ENCODE measurements around the gene KDM4C.

KDM4C gene

DNA sequence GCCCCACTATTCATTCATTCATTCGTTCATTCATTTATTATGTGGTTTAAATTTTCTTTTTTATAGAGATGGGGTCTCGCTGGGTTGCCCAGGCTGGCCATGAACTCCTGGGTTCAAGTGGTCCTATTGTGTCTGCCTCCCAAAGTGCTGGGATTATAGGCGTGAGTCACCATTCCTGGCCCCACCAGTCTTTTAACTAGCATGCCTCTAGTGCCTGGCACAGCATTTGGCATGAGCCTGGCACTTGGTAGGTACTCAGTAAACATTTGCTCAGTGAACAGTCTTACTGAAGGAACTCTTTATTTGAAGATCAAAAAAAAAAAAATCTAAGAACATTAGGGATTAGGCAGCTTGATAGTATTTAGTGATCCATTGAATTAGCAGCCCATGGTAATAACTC lies 98.1 kb downstream of the KDM4C start:
- no peak for DNase-seq (ENCODE audit: low read depth in 4 of 4, low spot score in 1 of 4)

DNA sequence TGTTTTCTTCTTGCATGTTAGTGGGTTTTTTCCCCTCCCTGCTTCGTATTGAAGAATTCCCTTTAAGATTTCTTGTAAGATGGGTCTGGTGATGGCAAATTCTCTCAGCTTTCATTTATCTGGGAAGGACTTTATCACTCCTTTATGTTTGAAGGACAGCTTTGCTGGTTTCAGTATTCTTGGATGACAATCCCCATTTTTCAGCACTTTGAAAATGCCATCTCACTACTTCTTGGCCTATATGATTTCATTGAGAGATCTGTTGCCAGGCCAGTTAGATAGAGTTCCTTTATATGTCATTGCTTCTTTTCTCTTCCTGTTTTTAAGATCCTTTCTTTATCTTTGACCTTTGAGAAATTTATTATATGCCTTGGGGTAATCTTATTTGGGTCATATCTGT lies 106.3 kb downstream of the KDM4C start:
- DNase-seq (ENCODE audit: low read depth in 4 of 4, low spot score in 1 of 4): no peak

DNA sequence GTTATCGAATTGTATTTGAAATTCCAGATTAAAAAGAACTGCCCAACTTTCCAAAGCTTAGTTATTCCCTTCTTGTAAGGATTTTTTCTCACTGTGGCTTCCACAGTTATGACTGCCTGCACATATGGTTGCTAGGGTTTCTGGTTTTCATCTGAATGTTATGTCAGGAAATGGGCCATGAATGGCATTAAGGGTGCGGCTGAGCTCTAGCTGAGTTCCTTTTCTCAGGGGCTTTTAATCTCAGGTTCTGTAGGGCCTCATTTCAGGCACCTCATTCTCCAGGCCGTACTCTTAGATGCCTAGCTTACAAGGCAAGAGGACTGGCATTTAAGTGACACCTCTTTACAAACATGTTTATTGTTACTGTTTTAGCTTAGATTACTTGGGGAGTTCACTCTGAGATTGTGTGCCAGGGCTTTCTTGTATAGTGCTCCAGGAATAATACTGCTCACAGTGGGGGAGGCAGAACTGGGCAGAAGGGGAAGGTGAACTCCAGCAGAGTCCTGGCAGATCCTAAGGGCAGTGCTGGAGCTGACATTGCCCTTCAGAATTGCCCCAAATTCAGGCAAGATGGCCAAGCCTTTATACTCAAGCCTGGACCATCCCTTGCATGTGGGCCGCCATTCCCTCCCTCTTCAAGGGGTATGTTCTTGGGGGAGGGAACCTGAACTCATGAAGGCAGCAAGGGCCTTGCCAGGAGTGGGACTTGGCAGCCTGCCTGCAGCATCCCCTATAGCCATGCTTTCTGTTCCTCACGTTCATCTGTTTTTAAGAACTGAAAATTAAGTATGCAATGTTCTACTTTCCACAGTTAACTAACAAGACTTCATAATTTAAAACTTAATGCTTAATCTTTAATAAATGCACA lies 111.5 kb downstream of the KDM4C start:
- no peak for DNase-seq (ENCODE audit: low read depth in 4 of 4, low spot score in 1 of 4)

DNA sequence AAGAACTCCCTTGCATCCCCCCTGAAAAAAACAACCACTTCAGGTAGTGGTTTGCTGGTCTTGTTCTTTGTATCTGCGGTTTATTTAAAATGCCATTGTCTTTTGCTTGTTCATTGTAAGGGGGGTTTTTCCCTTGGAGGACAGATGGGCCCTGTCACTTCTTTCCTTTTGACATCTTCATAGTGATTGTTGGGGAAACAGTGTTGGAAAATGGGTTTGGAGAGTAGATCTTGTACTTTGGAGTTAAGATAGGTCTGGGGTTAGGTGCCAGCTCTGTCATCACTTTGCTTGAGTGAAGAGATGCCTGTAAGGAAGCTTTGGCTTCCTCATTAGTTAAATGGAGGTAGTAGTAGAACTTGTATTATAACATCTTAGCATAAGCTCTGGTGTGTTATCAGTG lies 112.4 kb downstream of the KDM4C start:
- DNase-seq (ENCODE audit: low read depth in 4 of 4, low spot score in 1 of 4): no peak

DNA sequence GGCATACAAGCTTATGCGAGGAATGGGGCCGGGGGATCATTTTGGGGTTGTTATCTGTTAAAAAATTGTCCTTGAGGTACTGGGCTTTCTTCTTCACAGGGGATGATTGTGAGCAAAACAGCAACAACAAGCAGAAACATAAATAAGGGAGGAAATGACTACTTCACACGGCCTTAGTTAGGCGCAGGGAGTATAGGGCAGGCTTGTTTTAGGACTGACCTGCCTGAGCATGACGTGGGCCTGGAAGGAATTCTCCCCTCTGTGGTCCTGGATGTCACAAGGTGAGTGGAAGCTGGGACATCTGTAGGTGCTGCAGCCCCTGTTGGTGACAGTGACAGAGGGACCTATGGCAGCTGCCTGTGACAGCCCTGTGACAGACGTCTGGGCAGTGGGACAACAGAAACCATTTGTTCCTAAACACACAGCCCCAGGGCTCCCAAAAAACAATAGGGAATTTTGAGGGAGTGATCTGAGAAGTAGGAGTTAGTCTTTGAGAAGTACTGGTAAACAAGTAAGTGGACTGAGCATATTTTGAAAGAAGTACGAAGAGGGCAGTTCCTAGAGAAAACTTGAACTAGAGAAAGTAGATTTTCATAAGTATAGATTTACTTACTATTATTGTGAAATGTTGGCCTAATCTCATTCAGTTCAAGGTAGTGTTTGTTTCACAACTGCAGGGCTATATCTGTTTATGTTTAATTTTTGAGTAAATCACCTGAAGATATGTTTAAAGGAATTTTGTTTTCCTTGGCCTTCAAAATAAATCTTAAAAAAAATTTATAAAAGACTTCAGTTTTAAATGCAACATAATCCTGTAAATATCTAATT lies 113.1 kb downstream of the KDM4C start:
- no peak for DNase-seq (ENCODE audit: low read depth in 4 of 4, low spot score in 1 of 4)

DNA sequence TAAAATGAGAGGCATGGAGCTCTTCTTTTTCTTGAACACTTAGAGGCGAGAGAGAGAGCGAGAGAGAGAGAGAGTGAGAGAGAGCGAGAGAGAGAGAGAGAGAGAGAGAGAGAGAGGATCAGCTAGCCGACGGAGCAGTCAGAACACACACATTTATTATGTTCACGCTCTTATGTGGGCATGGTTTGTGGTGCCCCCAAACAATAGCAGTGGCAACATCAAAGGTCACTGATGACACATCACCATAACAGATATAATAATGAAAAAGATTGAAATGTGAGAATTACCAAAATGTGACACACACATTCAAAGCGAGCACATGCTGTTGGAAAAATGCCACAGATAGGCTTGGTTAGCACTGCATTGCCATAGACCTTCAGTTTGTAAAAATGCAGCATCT lies 116.1 kb downstream of the KDM4C start:
- no peak for DNase-seq (ENCODE audit: low read depth in 4 of 4, low spot score in 1 of 4)

DNA sequence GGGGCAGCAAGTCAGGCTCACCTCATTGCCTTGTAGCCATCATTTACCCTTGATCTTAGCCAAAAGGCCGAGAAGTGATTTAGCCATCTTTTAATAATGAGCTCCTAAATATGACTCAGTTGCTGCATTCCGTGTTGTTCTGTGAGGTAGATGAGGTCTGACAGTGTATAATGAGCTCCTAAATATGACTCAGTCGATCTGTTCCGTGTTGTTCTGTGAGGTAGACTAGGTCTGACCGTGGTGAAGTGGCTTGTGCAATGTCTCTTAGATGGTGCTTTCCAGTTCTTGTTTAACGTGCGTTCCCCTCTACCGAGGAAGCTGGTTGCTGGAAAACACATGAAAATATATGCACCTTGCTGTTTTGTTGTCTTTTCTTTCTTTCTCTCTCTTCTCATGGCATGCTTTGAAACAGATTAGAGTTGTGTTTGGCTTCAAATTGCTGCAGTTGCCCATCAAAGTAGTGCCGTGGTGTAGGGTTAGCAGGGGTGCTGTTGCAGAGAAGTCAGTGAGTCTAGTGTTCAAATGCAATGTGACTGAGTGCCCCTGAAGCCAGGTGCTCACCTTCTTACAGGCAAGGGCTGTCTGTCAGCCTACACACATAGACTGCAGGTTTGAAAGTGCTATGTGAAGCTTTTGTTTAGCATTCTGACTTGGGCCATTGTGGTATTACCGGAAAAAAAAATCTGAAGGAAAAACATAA lies 118.6 kb downstream of the KDM4C start:
- DNase-seq (ENCODE audit: low read depth in 4 of 4, low spot score in 1 of 4): no peak

DNA sequence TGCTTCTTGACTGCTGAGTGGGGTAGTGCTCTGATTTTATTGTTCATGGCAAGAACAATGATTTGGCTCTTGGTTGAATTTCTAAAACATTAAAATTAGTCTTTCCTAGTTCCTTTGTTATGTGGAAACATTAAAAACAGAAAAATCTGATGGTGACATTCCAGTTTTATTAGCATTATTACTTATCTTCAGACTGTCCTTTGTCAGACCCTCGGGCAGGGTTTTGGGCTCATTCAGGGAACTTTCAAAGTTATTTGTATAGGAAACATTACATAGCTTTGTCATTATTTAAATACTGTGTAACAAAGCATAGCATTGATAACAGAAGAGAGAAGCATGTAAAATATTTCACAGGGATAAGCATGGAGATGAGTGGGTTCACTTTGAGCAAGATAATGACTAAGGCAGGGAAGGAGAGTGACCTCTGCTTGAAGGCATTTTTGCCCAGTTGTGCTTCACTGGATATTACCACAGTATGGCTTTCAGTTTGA lies 119.9 kb downstream of the KDM4C start:
- DNase-seq (ENCODE audit: low read depth in 4 of 4, low spot score in 1 of 4): no peak

DNA sequence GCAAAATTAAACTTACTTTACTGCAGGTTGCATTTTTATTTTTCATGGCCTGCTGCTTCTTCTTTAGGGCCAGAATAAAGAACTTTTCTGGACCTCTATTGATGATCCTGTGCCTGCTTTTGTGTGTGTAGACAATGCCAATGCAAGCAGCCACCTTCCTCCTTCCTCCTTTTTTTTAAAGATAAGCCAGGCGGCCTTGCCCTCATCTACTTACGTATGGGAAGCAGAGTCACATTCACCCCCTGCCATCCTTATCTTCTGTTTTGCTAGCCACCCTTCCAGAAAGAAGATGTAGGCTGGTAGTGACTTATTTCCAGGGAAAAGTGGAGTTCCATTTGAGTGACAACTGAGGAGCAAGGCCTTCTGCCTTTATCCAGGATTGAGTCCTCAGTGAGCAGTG lies 122.9 kb downstream of the KDM4C start:
- no peak for DNase-seq (ENCODE audit: low read depth in 4 of 4, low spot score in 1 of 4)

DNA sequence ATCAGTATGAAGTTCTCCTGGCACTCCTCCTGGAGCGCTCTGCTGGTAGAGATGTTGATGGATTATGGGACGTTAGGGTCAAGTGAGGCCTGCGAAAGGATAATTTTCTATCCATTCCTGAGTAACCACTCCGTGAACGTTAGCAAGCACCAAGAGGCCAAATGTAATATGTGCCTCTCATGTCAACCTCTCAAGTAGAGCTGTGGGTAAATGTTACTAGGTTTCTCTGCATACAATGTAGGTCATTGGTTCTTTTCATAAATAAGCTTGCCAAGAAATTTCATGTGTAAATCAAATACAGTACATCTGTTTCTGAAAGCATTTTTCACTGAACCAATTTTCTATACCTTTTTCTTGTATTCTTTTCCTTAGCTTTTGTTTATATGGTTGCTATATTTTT lies 126.3 kb downstream of the KDM4C start:
- DNase-seq (ENCODE audit: low read depth in 4 of 4, low spot score in 1 of 4): no peak

DNA sequence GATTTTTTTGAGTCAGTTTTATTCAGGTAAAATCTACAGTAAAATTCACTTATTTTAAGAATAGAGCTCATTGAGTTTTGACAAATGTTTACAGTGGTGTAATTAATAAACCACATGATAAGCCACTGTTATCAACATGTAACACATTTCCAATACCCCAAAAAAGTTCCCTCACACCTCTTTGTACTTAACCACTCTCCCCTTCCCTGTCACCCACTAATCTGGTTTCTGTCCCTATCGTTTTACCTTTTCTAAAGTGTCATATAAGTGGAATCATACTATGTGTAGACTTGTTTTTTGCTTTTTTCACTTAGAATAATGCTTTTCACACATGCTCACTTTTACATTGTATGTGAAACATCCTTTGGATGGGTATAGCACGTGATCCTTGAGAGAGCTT lies 127.2 kb downstream of the KDM4C start:
- DNase-seq (ENCODE audit: low read depth in 4 of 4, low spot score in 1 of 4): no peak

DNA sequence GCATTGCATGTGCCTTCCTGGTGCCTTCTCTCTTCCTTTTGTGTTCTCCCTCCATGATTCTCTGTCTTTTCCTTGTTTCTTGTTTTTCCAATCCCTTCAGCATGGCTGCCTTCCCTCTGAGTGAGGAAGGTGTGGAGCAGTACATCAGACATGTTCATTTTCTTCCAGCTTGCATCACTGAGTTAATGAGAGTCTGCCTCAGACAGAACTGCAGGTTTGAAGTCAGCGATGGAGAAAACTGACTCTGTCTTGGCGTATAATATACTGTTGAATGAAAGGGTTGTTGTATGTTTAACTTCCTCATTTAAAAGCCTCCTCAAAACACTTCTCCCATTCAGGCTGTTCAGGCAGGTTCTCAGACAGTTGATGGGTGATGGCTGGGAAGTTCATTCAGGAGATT lies 129.3 kb downstream of the KDM4C start:
- DNase-seq (ENCODE audit: low read depth in 4 of 4, low spot score in 1 of 4): no peak

DNA sequence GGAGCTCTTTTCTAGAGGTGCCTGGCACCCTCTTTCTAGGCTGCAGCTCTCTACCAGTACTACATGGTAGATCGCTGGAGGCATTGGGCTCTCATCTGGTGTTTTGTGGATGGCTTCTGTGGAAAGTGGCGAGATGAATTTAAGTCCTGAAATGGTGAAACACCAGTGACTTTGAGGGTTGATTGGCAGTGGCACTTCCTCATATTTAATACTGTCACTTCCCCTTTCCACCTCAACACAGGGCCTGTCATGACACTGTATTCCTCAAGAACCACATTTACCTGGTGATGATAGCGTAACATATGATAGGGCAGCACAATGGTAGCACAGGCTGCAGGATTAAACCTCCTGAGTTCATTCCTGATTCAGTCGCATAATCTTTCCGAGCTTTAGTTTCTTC lies 132.1 kb downstream of the KDM4C start:
- DNase-seq (ENCODE audit: low read depth in 4 of 4, low spot score in 1 of 4): no peak

DNA sequence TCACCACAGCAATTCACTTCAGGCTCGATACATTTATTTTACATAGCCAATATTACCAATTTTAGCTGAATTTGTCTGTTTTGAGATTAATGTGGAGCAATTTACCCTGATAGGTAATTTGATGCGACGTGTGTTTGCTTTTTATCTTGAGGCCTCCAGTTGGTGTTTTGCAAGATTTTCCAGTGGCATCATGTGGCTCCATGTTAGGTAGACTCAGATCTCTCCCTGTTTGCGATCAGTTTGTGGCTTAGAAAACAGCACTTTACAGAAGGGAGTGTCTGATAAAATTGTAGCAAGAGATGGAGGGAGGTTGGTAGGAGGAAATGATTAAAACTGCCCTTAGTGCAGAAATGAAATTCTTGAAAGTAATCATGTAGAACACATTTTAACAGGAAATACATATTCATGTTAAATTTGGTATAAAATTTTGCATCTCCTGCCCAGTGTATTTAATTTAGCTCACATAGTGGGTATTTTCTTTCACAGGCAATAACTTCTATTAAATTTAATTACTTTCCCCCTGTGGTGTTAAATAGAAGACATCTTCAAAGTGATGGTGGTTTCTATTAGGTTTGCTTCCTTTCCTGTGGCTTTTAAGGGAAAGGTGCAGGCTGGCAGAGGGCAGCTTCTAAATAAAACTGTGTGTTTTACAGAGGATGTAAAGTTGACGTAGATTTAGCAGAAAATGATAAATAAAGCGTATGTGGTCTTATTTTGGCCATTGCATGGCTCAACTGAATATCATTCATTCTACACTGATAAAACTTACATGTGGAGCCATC lies 135.8 kb downstream of the KDM4C start:
- no peak for DNase-seq (ENCODE audit: low read depth in 4 of 4, low spot score in 1 of 4)

DNA sequence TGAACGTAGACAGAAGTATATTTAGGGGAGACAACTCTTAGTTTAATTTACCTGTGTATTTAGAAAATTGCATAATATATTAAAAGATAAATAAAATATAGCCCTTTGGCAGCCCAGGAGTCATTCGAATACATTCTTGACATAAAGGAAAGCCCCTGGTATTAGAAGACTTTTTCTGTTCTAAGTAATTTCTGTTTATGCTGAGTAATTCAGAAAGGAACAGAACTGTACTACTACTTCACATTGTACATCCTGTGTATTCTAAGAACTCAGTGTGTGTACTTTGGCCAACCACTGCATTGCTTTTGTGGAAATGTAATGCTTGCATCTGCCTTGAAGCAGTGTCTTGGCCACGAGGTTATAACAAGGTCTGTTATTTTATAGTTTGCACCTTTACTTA lies 136.4 kb downstream of the KDM4C start:
- no peak for DNase-seq (ENCODE audit: low read depth in 4 of 4, low spot score in 1 of 4)

DNA sequence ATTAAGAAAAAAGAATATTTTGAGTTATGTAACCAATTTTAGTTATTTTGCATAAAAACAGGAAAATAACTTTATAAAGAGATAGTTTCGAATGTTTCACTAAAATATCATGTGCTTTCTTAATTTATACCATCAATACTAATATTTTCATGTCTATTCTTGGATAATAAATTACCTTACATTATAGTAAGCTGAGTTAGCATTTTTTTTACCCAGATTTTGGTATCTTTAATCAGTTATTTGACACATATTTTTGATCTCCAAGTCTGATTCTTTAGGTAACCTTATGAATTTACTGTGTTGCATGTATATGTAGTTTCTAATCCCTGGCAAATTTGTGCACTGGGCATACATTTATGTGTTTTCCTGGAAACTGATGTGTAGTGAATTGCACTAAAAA lies 138.0 kb downstream of the KDM4C start:
- no peak for DNase-seq (ENCODE audit: low read depth in 4 of 4, low spot score in 1 of 4)

DNA sequence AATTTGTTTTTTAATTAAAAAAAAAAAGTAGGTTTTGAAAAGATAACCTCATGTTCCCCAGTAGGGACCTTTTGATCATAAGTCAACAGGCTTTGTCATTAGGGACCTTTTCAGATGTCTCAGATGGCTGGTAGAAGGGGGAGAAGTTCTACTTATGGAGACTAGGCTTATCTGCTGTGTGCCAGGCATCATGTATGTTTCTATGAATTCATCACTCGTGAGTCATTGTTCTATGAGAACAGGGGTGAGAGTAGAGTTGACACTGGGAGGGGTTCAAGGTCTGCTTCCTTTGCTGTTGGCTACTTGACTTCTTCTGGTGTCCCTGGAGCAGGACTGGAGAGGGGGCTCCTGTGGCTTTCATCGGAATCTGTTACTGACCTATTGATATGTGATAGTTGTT lies 138.8 kb downstream of the KDM4C start:
- no peak for DNase-seq (ENCODE audit: low read depth in 4 of 4, low spot score in 1 of 4)

DNA sequence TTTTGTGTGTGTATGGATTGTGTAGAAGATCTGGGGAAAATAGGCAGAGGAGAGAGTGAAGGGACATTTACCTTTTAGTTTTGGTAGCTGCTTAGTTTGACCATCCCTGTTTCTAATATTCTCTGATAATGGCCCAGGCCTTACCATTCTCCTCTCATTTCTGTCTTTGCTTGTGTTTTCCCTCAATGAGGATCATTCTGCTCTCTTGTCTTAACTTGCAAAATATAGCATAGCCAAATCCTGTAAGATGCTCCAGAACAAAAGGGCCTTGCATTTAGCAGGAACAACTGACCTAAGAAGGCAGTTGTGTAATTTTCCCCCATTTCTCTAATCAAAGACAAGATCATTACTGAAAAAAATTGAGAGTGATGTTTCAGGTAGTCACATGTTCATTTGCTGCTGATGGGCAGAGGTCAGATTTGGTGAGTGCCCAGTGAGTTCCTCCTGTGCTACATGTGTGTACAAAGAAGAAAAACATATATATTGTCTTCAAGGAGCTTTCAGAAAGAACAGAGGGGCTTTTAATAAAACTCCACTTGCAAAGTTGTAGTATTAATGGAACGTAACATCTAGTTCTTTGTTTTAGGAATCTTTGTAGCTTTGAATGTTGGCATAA lies 139.5 kb downstream of the KDM4C start:
- no peak for DNase-seq (ENCODE audit: low read depth in 4 of 4, low spot score in 1 of 4)

DNA sequence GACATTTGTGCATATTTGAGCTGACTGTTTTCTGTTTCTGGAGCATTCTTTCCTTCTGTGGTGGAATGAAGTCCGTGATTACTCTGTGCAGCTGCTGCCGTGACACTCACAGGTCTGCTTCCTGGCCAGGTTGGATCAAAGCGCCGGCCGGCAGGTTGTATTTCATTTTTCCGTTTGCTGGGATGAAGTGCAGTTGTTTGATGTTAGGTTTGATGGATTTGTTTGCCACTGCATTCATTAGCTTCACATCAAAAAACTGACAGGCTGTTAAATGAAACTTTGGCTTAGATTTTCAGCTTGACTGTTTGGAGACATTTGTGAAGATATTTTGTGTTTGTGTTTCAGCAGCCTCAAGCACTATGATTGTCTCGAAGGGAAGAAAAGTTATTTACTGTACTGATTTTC lies 140.1 kb downstream of the KDM4C start:
- DNase-seq (ENCODE audit: low read depth in 4 of 4, low spot score in 1 of 4): no peak

DNA sequence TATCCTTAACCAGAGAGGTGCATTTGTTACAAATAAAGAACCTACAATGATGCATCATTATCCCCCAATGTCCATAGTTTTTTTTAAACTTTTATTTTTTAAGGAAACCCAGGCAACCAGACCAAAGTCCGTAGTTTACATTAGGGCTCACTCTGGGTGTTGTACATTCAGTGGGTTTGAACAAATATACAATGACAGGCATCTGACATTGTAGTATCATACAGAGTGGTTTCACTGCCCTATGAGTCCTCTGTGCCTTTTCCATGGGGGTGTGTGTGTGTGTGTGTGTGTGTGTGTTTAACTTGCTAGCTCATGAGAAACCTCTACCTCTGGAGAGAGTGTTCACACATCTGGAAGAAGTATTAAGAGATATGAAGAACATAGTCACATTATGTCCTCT lies 141.5 kb downstream of the KDM4C start:
- DNase-seq (ENCODE audit: low read depth in 4 of 4, low spot score in 1 of 4): no peak

Data from stimulated activated CD4-positive, alpha-beta T cell treated with anti-CD3 and anti-CD28 coated beads, Interleukin-1b, Interleukin-23, amount 100 ng/mL, for 24 hours (primary cell).